Uterus (tissue), 2 donors: ENCODE results near the gene ABHD15.

Source experiments
- CTCF ChIP-seq, 4 experiments: fragments of 200-600 bp in 2 of 4; fragments of 450-650 bp in 2 of 4; sonication (generic) in 2 of 4; IDR thresholded peaks; one replicate each; pipeline ENCODE4 v1.5.1; 2016 to 2019; ENCODE audit warnings: antibody characterized with exemption in 4 of 4, mild to moderate bottlenecking in 2 of 4, moderate library complexity in 1 of 4
- POLR2A ChIP-seq, 2 donors: fragments of 450-650 bp; IDR thresholded peaks; one replicate each; pipeline ENCODE4 v1.6.1; 2016; ENCODE audit warnings: antibody characterized with exemption in 2 of 2, mild to moderate bottlenecking in 1 of 2, moderate library complexity in 1 of 2

GRCh38 chr17:29569245-29569950 lies 2.6 kb upstream of the ABHD15 start:
- TF ChIP-seq CTCF (IDR thresholded peaks at IDR 0.05) (no peak), POLR2A (IDR thresholded peaks at IDR 0.05) (no peak)
